Erythroblast (primary cell): ENCODE data around the gene JARID2.

ENCODE experiments used
- GATA1 ChIP-seq: IDR thresholded peaks from 2 replicates; pipeline ENCODE4 v1.6.1; 2011; ENCODE audit warnings: low read depth, mild to moderate bottlenecking, control low read depth, low read length, moderate library complexity
- POLR2A ChIP-seq: IDR thresholded peaks from 2 replicates; pipeline ENCODE4 v1.6.1; 2011; ENCODE audit warnings: mild to moderate bottlenecking, low read length

- TF ChIP-seq POLR2A: no peak
- no peak for TF ChIP-seq GATA1
These were observed 184.3 kb downstream of the JARID2 start for GRCh38 chr6:15430186-15430585.
